CD4-positive, alpha-beta T cell treated with Interferon gamma for 1 hour (primary cell): Measurements from ENCODE around the gene ADGRD1.

ENCODE experiments used
- DNase-seq: peaks from one replicate; pipeline ENCODE4 v3.0.0-alpha.2; 2020

The ADGRD1 gene

DNA sequence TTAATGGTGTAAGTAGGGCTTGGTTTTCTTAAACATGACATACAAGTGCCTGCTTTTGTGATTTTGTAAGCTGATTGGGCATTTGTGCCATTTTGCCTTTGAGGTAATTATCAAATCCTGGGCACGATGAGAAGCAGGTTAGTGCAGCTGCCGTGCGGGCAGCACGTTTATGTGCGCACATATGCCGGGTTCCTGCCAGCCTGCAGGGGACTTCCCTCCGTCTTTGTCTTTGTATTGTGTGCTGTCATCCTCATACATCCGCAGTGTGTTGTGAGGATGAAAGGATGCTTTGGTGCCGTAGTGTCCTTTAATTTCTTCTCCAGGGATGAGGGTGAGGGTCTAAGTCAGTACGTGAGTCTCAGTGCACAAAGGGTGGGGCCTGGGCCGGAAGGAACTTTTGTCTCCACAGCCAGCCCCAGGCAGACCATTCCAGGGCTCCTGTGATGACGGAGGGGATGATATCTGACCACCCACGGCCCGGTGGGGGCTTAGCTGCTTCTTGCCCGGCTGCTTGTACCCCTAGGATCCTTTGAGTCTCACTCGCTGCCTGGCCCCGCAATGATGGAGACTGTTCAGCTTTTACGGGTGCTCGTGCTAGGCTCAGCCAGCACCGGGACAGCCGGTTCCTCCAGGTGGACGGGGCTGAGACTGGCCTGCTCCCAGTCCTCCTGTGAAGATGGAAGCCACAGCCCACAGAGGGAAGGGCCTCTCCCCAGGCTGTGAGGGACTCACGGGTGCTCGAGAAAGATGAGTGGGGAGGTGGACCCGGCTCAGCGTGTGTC is 54.6 kb downstream of the ADGRD1 start:
- no peak for DNase-seq

DNA sequence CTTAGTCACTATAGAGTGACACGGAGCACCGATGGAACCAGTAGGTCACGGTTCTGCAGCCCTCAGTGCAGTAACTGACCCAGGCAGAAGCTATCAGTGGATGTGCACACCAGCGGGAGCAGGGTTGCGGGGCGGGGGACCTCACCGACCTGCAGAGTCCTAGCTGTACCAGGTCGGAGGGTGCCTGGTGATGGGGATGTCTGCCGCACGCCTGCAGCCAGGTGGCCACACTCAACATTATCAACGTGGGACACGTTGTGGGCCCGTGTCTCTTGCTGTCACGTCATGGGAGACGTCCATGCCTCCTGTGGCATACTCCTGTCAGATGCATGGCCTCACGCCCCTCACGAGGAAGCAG is 55.2 kb downstream of the ADGRD1 start:
- DNase-seq = no peak

DNA sequence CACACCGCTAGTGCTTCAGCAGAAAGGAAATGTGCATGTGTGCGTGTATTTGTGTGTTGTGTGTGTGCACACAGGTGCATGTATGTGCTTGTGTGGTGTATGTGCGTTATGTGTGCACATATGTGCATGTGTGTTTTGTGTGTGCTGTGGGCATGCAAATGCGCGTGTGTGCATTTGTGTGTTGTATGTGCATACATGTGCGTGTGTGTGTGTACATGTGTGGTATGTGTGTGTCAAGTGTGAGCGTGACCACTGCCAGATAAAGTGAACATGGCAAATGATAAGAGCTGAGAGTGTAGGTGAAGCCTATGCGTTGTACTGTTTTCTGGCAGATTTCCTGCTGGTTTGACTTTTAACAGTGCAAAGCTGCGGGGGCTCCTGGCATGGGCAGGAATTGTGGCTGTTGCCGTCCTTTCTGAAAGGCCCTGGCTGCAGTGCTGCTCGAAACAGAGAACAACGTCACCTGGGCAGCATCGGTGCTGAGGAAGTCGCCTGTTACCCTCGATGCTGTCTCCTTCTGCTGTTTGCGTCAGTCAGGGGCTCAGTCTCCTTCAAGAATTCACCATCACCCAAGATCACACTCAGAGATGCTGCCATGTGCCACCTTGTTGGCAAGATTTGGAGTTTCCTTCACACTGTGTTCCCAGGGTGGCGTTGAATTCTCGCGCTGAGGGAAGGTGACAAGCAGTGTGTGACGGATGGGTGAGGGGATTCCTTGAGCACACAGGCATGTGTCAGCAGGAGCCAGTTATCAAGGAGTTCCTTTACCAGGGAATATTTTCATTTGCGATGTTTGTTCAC is 56.1 kb downstream of the ADGRD1 start:
- DNase-seq = no peak

DNA sequence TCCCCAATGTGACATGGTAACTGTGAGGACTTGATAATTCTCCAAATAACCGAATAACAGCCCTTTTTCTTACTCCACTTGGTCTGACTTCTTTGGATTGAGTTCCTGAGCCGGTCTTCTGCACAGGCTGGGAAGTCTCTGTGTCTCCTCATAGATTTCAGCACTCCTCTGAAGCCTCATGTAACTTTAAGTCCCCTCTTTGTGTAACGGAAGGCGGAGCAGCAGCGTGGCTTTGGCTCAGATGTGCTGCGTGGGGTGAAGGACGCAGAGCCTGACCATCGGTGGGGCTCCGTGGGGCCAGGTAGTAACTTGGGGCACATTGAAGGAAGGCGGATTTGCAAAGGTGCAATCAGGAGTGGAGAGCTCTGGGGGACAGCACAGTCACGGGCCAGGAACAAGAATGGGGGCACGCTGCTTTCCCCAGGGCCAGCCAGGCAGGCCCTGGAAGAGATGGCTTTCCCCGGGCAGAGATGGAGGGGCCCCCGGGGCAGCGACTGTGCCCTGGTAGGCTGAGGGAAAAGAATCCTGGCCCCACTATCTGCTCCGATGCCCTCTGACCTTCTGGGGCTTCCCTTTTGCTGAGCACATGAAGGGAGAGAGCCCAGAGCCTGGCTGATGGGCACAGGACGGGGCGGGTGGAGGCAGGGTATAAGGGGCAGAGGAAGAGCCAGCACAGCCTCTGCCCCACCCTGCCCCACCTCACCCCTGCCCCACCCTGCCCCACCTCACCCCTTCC is 56.9 kb downstream of the ADGRD1 start:
- DNase-seq = no peak

DNA sequence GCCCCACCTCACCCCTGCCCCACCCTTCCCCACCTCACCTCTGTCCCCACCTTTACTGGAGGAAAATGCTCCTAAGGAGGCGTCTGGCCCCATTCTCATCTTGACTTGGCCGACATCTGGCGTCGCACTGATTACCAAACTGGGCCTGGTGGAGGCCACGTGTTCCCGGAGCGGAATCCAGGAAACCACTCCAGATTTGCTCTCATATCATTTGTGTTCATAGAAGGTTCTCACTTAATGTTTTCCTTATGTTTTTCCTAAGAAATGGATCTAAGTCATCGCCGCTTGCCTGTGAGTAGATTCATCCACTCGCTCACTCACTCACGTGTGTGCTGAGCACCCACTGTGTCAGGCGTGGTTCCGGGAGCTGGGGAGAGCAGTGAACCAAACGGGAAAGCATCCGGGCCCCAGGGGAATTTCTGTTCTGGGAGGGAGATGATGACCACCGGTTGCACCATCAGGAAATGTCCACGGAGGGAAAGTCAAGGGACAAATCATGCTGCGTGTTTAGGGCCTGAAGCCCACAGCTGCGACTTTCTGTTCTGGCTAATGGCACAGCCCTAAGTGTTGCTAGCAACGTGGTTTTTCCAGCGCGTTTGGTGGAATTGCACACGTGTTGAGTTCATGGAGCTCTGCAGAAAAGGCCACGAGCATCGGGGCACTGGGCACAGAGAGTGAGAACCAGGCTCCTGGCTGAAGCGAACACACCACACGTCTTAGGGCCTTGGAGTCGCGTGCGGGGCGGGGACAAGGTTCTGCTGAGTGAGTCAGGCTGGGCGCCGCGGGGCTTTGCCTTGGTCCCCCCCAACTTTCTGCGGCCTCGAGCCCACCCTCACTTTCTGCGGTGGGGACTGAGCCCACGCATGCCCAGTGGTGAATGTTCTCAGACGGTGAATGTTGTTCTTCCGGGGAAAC is 57.7 kb downstream of the ADGRD1 start:
- no peak for DNase-seq

DNA sequence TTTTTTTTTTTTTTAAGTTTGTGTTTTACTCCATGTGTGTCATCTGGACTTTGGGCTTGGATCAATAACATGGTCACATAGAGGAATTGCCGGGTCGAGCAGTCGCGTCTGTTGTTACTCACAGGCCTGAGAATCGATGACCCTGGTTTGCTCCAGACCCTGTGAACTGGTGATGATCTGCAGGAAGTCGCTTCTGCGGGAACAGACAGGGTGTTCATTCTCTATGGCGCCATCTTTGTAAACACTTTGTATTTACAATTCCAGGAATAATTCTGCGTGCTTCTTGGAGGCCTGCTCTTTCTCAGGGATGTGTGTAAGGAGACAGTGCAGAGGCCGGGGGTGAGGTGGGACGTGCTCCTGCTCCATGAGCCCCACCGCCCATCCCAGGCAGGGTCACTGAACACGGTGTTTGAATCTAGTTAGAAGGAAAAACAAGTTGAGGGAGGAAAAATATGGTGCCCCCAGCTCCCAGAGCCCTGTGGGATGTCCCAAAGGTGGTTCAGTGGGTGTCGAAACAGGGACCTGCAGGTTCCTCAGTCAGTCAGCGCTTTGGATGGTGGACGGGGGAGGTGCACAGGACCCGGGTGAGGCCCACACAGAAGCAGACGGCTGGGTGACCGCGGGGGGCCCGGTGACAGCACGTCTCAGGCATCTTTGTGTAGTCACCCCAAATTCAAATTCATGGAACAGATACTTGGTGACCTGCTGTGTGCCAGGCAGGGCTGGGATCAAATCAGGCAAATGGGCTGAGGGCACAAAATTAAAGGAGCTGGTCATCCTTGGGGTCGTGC is 58.8 kb downstream of the ADGRD1 start:
- DNase-seq = no peak

DNA sequence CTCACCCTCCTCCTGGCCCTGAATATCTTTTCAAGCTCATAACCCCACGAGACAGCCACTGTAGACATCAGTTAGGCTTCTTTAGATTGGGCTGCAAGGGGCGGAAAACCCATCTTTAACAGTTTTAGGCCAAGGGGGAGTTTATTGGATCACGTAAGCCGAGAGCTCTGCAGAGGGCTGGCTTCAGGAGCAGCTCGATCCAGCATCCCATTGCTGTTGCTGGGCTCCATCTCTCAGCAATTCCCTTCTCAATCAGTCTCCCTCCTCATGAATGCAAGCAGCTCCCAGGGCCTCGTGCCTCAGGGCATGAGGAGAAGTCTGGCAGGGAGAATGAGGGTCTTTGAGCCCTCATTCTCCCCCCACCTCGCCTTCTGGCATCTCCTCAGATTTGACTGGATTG is 59.4 kb downstream of the ADGRD1 start:
- no peak for DNase-seq

DNA sequence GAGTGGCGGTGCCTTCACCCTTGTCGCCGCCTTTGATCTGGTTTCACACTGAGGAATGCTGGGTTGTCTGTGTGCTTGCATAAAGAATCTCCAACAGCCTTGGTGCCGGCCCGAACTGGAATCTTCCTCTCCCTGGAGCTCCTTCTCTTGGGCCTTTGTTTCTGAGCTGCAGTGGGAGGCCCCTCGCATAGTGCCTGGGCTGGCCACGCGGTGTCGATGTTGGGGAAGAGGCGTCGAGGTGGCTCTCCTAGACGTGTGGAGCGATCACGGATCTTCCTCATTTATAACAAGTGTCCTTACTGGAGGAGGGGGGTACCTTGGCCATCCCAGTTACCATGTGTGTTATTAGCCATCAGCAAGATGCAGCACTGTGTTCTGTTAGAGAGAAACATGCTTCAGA is 60.6 kb downstream of the ADGRD1 start:
- no peak for DNase-seq

DNA sequence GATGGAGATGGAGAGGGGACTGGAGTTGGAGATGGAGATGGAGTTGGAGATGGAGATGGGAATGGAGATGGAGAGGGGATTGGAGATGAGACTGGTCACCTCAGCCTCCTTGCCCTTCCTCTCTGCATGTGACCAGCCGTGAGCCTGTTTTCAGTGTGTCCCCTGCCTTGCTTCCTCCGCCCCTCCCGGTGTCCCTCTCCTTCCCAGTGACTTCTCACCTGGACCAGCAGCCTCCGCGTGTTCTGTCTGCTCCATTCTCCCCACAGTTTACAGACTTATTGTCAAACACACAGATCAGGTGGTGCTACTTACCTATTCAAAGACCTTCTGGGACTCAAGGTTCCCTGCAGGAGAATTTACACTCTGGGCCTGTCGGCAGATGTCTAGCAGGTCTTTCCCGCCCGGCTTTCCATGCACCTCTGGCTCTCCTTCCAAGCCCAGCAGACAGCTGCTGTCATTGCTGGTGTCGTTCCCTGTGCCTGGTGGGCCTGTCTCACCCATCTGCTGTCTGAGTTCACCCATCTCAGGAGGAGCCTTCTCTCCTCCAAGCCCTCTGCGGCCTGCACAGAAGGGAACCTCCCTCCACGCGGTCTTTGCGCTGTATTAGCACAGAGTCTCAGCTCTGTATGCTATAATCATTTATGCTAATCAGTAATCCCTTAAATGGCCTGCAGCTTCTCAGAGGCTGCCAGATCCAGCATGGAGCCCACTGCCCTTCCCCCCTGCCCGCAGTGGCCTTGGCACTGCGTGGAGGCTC is 62.1 kb downstream of the ADGRD1 start:
- no peak for DNase-seq

DNA sequence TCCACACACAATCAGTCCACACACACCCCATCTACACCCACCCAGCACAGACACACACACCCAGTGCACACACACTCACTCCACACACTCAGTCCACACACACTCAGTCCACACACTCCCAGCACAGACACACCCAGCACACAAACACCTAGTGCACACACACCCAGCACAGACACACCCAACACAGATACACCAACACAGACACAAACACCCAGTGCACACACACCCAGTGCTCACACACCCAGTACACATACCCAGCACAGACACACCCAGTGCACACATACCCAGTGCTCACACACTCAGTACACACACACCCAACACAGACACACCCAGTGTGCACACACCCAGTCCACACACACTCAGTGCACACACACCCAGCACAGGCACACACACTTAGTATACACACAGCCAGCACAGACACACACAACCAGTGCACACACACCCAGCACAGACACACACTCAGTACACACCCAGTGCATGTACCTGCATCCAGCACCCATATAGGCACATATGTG is 63.8 kb downstream of the ADGRD1 start:
- DNase-seq = no peak

DNA sequence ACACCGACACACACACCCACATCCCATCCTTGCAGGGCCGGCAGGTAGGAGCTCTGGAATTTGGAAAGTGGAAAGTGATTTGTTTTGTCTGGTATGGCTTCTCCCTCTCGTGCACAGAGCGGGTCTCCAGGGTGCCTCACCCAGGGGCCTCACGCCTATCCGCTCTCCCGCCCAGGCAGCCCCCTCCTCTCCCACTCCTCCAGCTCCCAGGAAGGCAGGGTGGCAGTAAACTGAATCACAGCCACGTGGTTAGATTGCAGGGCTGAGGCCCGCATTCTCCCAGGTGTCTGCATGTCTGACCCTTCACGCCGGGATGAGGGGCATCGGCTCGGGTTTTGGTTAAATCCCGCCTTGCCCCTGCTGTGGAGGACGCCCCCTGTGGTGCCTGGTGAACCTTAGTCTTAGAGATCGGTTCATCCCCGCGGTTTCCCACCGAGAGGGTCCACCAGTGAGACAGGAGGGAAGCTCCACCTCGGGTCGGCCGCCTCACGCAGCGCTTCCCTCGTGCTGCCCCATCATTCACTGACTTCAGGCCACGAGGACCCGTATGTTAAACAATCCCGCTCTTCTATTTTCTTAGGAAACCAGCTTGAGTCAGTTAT is 64.4 kb downstream of the ADGRD1 start:
- DNase-seq = no peak

DNA sequence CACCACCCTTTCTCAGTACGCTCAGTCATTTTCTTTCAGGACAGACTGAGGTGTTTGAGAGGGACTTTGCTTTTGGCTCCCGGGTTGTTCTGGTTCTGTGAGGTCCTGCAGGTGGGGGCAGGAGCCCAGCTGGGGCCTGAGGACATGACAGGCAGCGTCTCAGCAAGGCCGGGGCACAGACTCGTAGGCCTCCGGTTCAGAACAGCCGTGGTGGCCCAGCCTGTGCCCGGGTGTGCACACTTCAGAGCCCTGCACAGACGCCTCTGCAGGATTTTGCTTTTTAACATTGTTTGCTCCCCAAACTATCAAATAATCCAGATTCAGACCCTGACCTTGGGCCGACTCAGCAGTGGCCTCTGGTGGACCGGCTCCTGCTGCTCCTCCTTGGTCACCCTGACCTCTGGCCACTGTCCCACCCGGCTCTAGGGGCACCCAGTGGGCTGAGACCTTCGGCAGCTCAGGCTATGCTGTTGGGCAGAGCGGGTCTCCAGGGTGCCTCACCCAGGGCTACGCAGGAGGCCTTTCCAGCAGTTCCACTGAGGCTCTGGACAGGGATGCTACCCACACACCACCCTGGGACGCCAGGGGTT is 65.2 kb downstream of the ADGRD1 start:
- DNase-seq = no peak

DNA sequence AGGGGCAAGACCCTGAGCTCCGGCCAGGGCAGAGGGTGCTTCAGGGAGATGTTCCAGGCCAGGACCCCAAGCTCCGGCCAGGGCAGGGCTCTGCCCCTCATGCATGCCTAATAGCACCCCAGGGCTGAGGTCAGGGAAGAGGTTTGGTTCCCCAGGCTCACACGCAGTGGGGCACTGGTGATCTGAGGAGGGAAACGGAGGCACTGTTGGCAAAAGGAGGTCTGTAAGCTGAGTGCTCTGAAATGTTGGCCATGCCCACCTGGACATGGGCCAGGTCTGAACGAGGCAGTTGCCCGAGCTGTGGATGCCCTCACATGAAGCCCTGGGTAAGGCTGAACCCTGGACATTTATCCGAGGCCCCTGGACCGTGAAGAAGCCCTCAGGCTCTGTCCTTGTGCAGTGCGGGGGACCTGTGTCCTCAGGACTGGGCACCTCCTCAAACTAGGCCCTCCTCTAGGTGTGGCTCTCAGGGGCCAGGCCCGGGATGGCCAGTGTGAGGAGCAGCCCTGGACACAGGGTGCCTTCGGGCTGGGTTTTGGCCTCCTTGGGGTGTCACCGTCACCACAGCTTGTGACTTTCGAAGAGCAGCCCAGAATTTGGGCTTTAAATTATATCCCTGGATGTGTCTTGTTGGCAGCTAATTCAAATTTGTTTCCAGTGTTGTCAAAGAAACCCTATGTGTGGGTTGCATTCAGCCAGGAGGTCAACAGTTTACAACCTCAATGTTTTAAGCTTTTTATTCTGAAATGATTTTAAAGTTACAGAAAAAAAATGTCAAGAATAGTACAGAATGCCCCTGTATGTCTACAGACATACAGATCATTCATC is 66.8 kb downstream of the ADGRD1 start:
- DNase-seq = no peak

DNA sequence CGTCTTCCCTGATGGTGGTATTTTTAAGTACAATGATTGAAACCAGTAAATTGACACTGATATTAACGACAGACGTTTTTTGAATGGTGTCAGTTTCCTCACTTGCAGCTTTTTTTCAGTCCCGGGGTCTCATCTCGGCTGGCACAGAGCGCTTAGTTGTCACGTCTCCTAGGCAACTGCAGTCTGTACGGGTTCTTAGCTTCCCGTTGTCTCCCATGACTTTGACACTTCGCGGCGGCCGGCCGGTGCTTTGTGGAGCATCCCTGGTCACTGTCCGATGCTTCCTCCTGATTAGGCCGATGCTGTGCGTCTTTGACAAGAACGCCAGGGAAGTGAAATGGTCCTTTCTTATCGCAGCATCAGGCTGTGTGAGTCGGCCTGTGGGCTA is 67.4 kb downstream of the ADGRD1 start:
- DNase-seq = no peak

DNA sequence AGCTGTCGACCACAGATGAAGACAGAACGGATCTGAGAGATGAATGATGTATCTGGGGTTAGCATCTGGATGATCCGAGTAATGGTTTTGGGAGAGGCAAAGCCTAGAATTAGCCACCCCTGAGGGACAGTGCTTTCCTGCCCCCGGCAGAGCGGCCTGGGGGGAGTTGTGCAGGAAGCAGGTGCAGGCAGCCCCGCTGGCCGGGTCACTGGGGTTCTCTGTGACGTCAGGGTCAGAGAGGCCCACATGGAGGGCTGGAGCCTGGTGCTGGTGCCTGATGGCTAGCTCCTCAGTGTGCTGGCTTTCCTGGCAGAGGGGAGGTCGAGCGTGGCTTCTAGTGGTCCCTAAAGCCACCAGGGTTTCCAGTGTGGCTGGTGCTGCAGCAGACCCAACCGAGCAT is 70.3 kb downstream of the ADGRD1 start:
- no peak for DNase-seq

DNA sequence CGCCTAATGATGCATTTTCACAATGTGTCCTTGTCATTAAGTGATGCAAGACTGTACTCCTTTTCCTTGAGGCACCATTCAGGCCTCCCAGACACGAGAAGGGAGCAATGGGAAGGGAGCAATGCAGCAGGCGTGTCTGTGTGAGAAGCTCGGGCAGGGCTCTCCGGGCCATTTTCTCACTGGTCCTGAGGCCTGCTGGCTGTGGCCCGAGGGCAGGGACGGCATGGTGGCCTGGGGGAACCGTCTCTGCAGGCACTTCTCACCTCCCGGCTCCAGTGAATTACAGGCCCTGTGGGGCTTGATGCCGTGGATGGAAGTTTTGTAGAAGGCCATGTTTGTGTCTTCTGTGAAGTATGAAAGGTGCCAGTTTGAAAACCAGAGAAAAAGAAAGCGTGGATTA is 71.0 kb downstream of the ADGRD1 start:
- DNase-seq = no peak

DNA sequence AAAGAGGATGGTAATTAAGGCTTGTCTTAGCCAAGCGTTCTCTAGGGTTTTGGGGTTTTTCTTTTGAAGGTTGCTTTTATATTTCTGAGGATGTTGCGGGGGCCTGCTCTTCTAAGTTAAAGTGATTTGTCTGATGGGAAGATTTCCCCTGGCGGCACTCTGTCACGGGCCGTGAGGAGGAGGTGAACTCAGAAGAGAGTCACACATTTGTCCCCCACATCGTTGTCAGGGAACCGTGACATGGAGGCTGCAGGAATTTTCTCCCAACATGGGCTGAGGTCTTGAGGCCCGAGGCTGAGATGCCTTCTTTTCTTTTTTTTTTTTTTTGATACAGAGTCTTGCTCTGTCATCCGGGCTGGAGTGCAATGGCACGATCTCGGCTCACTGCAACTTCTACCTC is 71.5 kb downstream of the ADGRD1 start:
- DNase-seq = no peak

DNA sequence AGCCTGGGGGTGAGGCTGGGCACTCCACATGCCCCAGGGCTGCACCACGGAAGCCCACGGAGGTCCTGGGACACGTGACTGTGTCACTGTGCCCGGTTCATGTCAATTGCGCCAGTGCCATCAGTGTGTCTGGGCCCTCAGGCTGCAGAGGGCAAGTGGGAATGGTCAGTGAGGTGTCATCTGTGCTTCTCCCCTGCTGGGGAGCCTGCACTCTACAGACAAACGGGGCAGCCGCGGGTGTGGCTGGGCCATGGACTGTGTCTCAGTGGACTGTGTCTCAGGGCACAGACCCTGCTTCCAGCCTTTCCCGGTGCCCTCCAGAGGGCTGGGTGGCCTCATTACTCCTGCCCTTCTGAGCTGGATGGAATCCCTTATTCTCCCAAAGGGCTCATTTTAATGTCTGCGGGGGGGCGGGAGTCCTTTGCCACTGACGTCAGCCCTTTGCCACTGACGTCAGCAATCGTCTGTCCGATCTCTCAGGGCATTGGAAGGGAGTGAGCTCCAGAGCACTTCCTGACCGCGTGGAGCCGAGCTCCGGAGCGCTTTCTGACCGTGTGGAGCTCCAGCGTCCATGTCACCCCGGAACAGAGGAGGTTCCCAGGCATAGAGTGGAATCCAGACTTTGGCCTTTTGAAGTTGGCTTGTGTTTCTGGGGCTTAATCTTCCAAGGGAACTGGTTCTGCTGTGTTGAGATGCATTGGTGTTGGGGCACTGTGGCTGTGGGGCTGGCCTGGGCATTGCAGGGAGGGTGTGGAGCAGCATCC is 72.4 kb downstream of the ADGRD1 start:
- no peak for DNase-seq
